BLaER1 (cell line): ENCODE measurements around the gene HSPD1.
A peak's percentile ranks its signal among the peaks of the same experiment; 100 is the strongest.
"Not testable (repeated sequence)": the region's sequence is repeated elsewhere in the genome, so short reads cannot be mapped to it uniquely, and the experiment has no call there.

ENCODE experiments used
- H3K27ac ChIP-seq: shearing (Covaris generic); formaldehyde crosslinking; 2 replicates; pipeline ENCODE4 v1.8.1; 2022
- H3K27me3 ChIP-seq: shearing (Covaris generic); formaldehyde crosslinking; 2 replicates; pipeline ENCODE4 v1.8.1; 2022
- H3K36me3 ChIP-seq: shearing (Covaris generic); formaldehyde crosslinking; 2 replicates; pipeline ENCODE4 v1.8.1; 2022
- H3K4me1 ChIP-seq: shearing (Covaris generic); formaldehyde crosslinking; 2 replicates; pipeline ENCODE4 v1.8.1; 2022
- H3K4me2 ChIP-seq: shearing (Covaris generic); formaldehyde crosslinking; 2 replicates; pipeline ENCODE4 v1.8.1; 2022
- H3K4me3 ChIP-seq: shearing (Covaris generic); formaldehyde crosslinking; 2 replicates; pipeline ENCODE4 v1.8.1; 2022
- H3K9ac ChIP-seq: shearing (Covaris generic); formaldehyde crosslinking; 2 replicates; pipeline ENCODE4 v1.8.1; 2022
- H3K9me3 ChIP-seq: shearing (Covaris generic); formaldehyde crosslinking; 2 replicates; pipeline ENCODE4 v1.8.1; 2022
- H4K20me1 ChIP-seq: shearing (Covaris generic); formaldehyde crosslinking; 2 replicates; pipeline ENCODE4 v1.8.1; 2022
- Cebpa-rat ChIP-seq: shearing (Covaris generic); IDR thresholded peaks from 2 replicates; pipeline ENCODE4 v1.8.1; 2022

HSPD1 gene

DNA sequence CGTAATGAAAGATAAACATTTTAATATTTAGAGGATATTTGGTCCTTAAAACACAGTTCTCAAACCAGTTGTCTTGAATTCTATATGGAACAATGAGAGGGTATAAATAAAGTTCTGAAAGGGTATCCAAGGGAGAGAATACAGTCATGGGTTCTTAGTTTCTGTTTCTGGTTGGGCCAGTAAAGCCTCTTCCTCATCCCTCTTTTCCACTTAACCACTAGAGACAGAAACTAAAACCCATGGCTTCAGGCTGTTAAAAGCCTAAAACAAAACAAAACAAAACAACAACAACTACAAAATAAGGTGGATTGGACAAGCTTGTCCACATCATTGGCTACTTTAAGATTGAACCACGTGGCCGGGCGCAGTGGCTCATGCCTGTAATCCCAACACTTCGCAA, 27.5 kb downstream of the HSPD1 start:
- H3K4me2 ChIP-seq: no peak overlapping the region

DNA sequence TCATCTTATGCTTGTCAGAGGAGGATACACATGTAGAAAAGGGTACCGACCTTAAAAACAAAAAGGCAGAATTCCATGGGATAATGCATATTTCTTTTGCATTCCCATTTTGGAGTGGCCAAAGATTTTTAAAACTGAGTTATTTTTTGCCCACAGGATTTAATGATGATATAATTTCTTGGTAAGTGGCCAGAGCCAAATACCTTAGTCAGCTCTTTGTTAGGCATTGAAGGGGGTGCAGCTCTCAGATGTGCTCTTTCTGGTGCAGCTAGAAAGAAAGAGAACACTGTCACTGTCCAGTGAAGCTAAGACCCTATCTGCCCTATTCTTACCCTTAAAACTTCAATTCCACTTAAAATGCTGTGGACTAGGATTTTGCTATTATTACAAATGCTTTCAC, 35.5 kb downstream of the HSPD1 start:
- H3K27me3 ChIP-seq: no peaks in the 10 kb centered on the region
- H3K4me3 ChIP-seq: no peak overlapping the region
- peaks cover 6% of the 10 kb centered on the region for H4K20me1 ChIP-seq
- TF ChIP-seq Cebpa-rat: no peak
- H3K36me3 ChIP-seq: peaks cover 85% of the 10 kb centered on the region
- no peak overlapping the region for H3K27ac ChIP-seq
- no peaks in the 10 kb centered on the region for H3K9me3 ChIP-seq
- no peak overlapping the region for H3K9ac ChIP-seq
- H3K4me2 ChIP-seq: no peak overlapping the region
- H3K4me1 ChIP-seq: no peaks in the 10 kb centered on the region

More for the DNA sequence above, 27.5 kb downstream of the HSPD1 start:
- no peak overlapping the region for H3K4me3 ChIP-seq
- no peaks in the 10 kb centered on the region for H3K27me3 ChIP-seq
- no peaks in the 10 kb centered on the region for H4K20me1 ChIP-seq
- no peak overlapping the region for H3K9ac ChIP-seq
- peaks cover 93% of the 10 kb centered on the region for H3K36me3 ChIP-seq
- no peak for TF ChIP-seq Cebpa-rat
- H3K27ac ChIP-seq: no peak overlapping the region
- H3K9me3 ChIP-seq: no peaks in the 10 kb centered on the region
- H3K4me1 ChIP-seq: no peaks in the 10 kb centered on the region

DNA sequence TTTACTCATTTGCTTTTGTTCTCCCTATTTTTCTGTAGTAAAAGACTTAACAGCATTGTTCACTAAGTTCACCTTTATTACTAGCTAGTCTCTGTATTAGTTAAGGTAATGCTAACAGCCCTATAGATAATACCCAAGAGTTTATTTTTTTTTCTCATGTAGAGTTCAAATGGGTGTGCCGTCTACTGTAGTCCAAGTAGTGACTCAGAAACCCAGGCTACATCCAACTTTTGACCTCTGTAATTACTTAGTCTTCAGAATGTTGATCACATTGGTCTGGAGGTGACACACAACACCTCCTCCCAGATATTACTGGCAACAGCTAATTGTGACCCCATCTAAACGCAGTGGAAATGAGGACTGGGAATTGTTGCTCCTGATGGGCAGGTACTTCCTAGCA, 38.6 kb downstream of the HSPD1 start:
- H3K4me2 ChIP-seq: no peak overlapping the region
- H3K9me3 ChIP-seq: no peaks in the 10 kb centered on the region
- peaks cover 60% of the 10 kb centered on the region for H3K36me3 ChIP-seq
- no peak for TF ChIP-seq Cebpa-rat
- no peak overlapping the region for H3K4me3 ChIP-seq
- peaks cover 36% of the 10 kb centered on the region for H4K20me1 ChIP-seq
- H3K9ac ChIP-seq: no peak overlapping the region
- no peaks in the 10 kb centered on the region for H3K27me3 ChIP-seq
- H3K27ac ChIP-seq: no peak overlapping the region
- H3K4me1 ChIP-seq: no peaks in the 10 kb centered on the region

DNA sequence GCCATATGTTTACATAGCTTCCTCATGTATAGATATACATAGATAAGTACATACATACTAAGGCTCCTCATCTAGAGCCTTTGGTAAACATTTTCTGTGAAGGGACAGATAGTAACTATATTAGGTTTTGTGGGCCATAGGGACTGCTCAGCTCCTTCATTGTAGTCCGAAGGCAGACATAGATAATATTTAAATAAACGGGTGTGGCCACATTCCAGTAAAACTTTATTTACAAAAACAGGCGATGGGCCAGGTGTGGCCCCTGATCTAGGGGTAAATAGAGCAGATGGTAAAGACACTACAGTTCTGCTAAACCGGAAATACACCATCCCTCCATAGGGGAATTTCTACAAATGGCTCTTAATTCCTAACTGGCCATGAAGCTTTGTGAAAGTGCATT, 39.0 kb downstream of the HSPD1 start:
- Histone ChIP-seq H3K36me3 (peaks cover 58% of the 10 kb centered on the region), H3K9me3 (no peaks in the 10 kb centered on the region), H3K4me3 (no peak overlapping the region), H3K27me3 (no peaks in the 10 kb centered on the region), H3K4me2 (no peak overlapping the region), H3K27ac (no peak overlapping the region), H4K20me1 (peaks cover 40% of the 10 kb centered on the region), H3K4me1 (no peaks in the 10 kb centered on the region), H3K9ac (no peak overlapping the region)
- TF ChIP-seq Cebpa-rat: no peak

DNA sequence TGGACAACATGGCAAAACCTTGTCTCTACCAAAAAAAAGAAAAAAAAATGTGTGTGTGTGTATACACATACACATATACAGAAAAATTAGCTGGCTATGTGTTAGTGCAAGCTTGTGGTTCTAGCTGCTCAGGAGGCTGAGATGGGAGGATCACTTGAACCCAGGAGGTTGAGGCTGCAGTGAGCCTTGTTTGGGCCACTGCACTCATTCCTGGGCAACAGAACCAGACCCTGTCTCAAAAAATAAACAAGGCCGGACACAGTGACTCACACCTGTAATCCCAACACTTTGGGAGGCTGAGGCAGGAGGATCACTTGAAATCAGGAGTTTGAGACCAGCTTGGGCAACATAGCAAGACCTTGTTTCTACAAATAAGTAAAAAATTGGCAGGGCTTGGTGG, 44.2 kb downstream of the HSPD1 start:
- H3K4me1 ChIP-seq: peaks cover 20% of the 10 kb centered on the region
- peak overlapping the region; percentile 86; the same call in 1 of the 2 replicates for H3K4me2 ChIP-seq
- H4K20me1 ChIP-seq: peaks cover 58% of the 10 kb centered on the region
- no peak for TF ChIP-seq Cebpa-rat
- H3K36me3 ChIP-seq: peaks cover 20% of the 10 kb centered on the region
- no peak overlapping the region for H3K4me3 ChIP-seq
- H3K9ac ChIP-seq: no peak overlapping the region
- no peak overlapping the region for H3K27ac ChIP-seq
- H3K27me3 ChIP-seq: no peaks in the 10 kb centered on the region
- H3K9me3 ChIP-seq: 0 out of 2 replicates have a peak, but pooled peaks cover 7% of the 10 kb centered on the region

DNA sequence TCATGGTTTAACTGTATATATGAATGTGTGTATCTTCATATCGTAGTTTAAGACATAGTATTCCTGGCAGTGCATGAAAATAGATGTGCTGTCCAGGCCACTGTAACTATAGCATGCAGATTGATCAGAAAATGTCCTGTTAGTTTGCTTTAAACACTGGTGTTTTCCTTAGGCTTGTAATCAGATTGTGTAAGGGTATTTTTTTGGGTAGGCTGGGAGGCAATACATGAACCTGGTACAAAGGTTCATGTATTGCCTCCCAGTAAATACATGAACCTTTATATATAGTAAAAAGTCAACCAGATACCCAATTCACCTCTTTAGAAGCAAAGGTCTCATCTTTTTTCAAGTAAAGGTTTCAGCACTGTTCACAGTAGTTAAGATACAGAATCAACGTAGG, 44.7 kb downstream of the HSPD1 start:
- peaks cover 15% of the 10 kb centered on the region for H3K36me3 ChIP-seq
- peak overlapping the region; percentile 85 for H3K4me3 ChIP-seq
- peak overlapping the region; percentile 89; the same call in 1 of the 2 replicates for H3K9ac ChIP-seq
- H4K20me1 ChIP-seq: peaks cover 58% of the 10 kb centered on the region
- TF ChIP-seq Cebpa-rat: no peak
- no peaks in the 10 kb centered on the region for H3K27me3 ChIP-seq
- 0 out of 2 replicates have a peak, but pooled peaks cover 8% of the 10 kb centered on the region for H3K9me3 ChIP-seq
- peak overlapping the region; percentile 86 for H3K4me2 ChIP-seq
- peaks cover 20% of the 10 kb centered on the region for H3K4me1 ChIP-seq
- no peak overlapping the region for H3K27ac ChIP-seq

DNA sequence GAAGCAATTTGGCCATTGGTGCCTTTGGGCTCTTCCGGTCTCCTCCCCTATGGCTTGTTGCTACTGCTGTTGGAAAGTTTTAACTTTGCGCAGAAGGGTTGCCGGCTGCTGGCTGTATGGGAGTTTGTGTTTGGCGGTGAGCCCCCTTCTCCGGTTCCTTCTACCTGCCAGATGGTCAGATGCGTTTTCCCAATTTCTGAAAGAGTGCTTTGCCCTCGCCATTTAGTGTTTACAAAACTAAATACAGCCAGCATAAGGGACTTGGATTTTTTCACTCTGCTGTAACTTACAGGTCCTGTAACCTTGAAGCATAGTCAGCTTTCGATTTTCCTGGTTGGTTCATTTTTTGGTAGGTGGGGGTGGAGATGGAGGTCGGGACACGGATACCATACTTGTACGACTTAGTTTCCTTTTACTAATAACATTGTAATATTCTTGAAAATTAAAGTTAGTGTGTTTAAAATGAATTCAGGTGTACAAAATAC, 45.7 kb downstream of the HSPD1 start:
- Histone ChIP-seq H3K9ac (peak overlapping the region; percentile 89), H3K4me3 (peak overlapping the region; percentile 85), H3K36me3 (peaks cover 8% of the 10 kb centered on the region), H3K27ac (peak overlapping the region; percentile 79), H3K4me1 (peaks cover 20% of the 10 kb centered on the region), H4K20me1 (peaks cover 51% of the 10 kb centered on the region), H3K4me2 (peak overlapping the region; percentile 86), H3K9me3 (0 out of 2 replicates have a peak, but pooled peaks cover 8% of the 10 kb centered on the region), H3K27me3 (no peaks in the 10 kb centered on the region)
- TF ChIP-seq Cebpa-rat: no peak

DNA sequence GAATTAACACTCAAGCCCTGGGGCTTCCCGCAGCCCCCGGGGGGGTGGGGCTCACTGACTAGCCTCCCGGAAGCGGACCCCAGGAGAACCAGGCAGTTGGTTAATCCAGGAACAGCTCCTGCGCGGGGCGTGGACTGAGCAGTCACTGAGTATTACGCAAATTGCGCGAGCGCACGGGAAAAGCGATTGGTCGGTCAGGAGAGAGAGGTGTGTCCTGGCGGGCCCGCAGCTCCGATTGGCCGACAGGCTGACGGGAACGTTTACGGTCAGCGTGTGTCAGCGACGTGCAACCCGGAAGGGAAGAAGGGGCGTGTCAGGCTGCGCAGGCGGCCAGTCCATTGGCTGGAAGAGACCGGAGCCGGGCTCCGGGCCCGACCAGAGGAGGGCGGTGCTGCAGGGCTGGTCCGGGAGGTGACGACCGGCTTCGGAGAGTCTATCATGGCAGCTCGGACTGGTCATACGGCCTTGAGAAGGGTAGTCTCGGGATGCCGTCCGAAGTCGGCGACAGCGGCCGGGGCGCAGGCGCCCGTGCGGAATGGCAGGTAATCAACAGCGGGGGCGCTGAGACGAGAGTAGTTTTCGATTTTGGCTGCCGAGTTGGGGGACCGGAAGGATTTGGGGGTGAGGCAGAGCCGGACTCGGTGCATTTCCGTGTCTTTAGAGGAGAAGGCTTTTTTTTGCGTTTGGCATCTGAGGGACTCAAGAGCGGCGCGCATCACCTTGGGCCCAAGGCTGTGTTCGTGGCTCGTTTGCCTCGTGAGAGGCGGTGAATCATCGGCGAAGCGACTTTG, 46.3 kb downstream of the HSPD1 start, which contains the start of gene COQ10B:
TSS of gene COQ10B (plus strand) at position 430 of the 791 bp plus-strand sequence. CDS start at position 439, 9 bp downstream.
- Histone ChIP-seq H3K4me3 (peak within 1 kb of the TSS; percentile 85), H3K27me3 (no peaks in the 10 kb centered on the region), H3K9me3 (0 out of 2 replicates have a peak, but pooled peaks cover 8% of the 10 kb centered on the region), H3K9ac (peak within 1 kb of the TSS; percentile 89), H4K20me1 (peaks cover 44% of the 10 kb centered on the region), H3K4me1 (peaks cover 20% of the 10 kb centered on the region), H3K36me3 (peaks cover 6% of the 10 kb centered on the region; the same call in 1 of the 2 replicates), H3K4me2 (peak within 1 kb of the TSS; percentile 86), H3K27ac (peak within 1 kb of the TSS; percentile 79)
- TF ChIP-seq Cebpa-rat: peak; percentile 95

DNA sequence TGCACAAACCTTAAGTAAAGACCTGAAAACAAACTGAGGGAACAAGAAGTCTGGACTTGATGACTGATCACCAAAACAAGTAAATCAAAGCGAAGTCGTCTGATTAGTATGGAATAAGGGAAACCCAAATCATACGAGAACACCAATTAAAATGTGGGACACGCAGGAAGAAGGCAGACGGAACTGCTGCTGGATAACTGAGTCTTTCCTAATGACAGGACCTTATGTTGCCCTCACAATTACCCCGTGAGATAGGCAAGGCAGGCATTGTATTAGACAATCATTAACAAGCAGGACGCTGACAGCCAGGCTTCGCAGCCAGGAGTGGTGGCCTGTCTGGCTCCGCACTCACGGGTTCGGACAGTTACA, 46.9 kb downstream of the HSPD1 start:
- H4K20me1 ChIP-seq: peaks cover 38% of the 10 kb centered on the region; the same call in 1 of the 2 replicates
- no peaks in the 10 kb centered on the region for H3K27me3 ChIP-seq
- peak overlapping the region; percentile 81 for H3K9ac ChIP-seq
- H3K4me2 ChIP-seq: peak overlapping the region; percentile 82
- H3K27ac ChIP-seq: peak overlapping the region; percentile 78
- 0 out of 2 replicates have a peak, but pooled peaks cover 8% of the 10 kb centered on the region for H3K9me3 ChIP-seq
- peaks cover 20% of the 10 kb centered on the region for H3K4me1 ChIP-seq
- H3K4me3 ChIP-seq: peak overlapping the region; percentile 85
- no peak for TF ChIP-seq Cebpa-rat
- H3K36me3 ChIP-seq: peaks cover 6% of the 10 kb centered on the region; the same call in 1 of the 2 replicates

DNA sequence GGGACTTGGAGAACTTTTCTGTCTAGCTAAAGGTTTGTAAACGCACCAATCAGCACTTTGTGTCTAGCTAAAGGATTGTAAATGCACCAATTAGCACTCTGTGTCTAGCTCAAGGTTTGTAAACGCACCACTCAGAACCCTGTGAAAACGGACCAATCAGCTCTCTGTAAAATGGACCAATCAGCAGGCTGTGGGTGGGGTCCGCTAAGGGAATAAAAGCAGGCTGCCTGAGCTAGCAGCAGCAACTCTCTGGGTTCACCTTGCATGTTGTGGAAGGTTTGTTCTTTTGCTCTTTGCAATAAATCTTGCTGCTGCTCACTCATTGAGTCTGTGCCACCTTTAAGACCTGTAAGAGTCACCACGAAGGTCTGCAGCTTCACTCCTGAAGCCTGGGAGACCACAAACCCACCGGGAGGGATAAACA, 48.7 kb downstream of the HSPD1 start:
- H3K36me3 ChIP-seq, H3K9me3 ChIP-seq, H3K27me3 ChIP-seq, H3K27ac ChIP-seq, H3K4me2 ChIP-seq, H3K9ac ChIP-seq, H3K4me3 ChIP-seq: not testable (repeated sequence)
- H3K4me1 ChIP-seq: peaks cover 20% of the 10 kb centered on the region
- H4K20me1 ChIP-seq: peaks cover 21% of the 10 kb centered on the region; the same call in 1 of the 2 replicates
